ENCODE data around the gene TNRC18.
"Not testable (repeated sequence)": the region's sequence is repeated elsewhere in the genome, so short reads cannot be mapped to it uniquely, and the experiment has no call there.

The TNRC18 gene

DNA sequence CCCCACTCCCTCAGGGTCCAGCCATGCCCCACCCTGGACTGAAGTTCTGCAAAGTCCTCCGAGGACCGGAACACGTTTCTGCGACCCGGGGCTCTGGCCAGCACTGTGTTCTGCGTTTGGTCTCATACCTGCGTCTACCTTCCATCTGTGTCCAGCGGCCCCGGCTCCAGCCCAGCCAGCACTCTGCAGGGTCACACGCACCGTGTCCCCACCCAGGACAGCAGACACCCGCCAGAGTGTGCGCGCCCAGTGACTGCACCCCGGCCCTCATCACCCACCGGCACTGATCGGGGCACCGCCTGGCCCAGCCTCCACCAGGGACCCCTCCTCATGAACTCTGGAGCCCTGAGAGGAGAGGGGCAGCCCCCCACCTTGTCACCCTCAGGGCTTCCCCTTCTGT is 120.6 kb downstream of the TNRC18 start:
- H3K4me3 ChIP-seq (ENCODE audit: low read depth in 1 of 2, low read length in 2 of 2), result no peak overlapping the region
- no peak overlapping the region for H3K27ac ChIP-seq (ENCODE audit: low read depth, low read length)
- H3K4me1 ChIP-seq (ENCODE audit: insufficient read depth, low read length), result no peaks in the 10 kb centered on the region
- H3K9ac ChIP-seq (ENCODE audit: low read length), result no peak overlapping the region
- no peaks in the 10 kb centered on the region for H3K27me3 ChIP-seq (ENCODE audit: control insufficient read depth in 1 of 2, insufficient read depth in 2 of 2, low read length in 2 of 2)
- H3K9me3 ChIP-seq (ENCODE audit: low read length), result no peaks in the 10 kb centered on the region
- peaks cover 3% of the 10 kb centered on the region for H3K36me3 ChIP-seq (ENCODE audit: insufficient read depth, low read length)

DNA sequence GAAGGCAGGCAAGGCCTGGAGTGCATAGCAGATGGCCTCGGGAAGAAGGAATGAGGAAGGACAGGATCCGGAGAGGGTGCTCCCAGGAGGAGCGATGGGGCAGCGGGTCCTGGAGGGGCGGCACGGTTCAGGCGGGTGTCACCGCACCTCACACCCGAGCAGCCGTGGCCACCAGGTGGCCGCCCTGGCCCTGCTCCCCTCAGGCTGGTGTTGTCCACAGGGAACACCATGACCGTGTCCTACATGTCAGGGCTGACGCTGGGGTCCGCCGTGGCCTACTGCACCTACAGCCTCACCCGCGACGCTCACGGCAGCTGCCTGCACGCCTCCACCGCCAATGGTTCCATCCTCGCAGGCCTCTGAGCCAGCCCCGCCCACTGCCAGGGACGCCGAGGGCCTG is 121.1 kb downstream of the TNRC18 start:
- no peak overlapping the region for H3K4me3 ChIP-seq (ENCODE audit: low read depth in 1 of 2, low read length in 2 of 2)
- H3K36me3 ChIP-seq (ENCODE audit: insufficient read depth, low read length), result no peaks in the 10 kb centered on the region
- H3K27me3 ChIP-seq (ENCODE audit: control insufficient read depth in 1 of 2, insufficient read depth in 2 of 2, low read length in 2 of 2), result no peaks in the 10 kb centered on the region
- H3K9me3 ChIP-seq (ENCODE audit: low read length), result no peaks in the 10 kb centered on the region
- no peak overlapping the region for H3K27ac ChIP-seq (ENCODE audit: low read depth, low read length)
- H3K9ac ChIP-seq (ENCODE audit: low read length), result no peak overlapping the region
- no peaks in the 10 kb centered on the region for H3K4me1 ChIP-seq (ENCODE audit: insufficient read depth, low read length)

GRCh38 chr7:5300366-5300765 is 123.3 kb downstream of the TNRC18 start:
- Histone ChIP-seq H3K9me3 (ENCODE audit: low read length) (no peaks in the 10 kb centered on the region), H3K36me3 (ENCODE audit: insufficient read depth, low read length) (no peaks in the 10 kb centered on the region), H3K27ac (ENCODE audit: low read depth, low read length) (no peak overlapping the region), H3K27me3 (ENCODE audit: control insufficient read depth in 1 of 2, insufficient read depth in 2 of 2, low read length in 2 of 2) (peaks cover 0 to 7% of the 10 kb centered on the region in 2 donors), H3K4me1 (ENCODE audit: insufficient read depth, low read length) (no peaks in the 10 kb centered on the region), H3K4me3 (ENCODE audit: low read depth in 1 of 2, low read length in 2 of 2) (no peak overlapping the region), H3K9ac (ENCODE audit: low read length) (no peak overlapping the region)

- Histone ChIP-seq H3K4me3 (ENCODE audit: low read depth in 1 of 2, low read length in 2 of 2) (no peak overlapping the region), H3K27me3 (ENCODE audit: control insufficient read depth in 1 of 2, insufficient read depth in 2 of 2, low read length in 2 of 2) (peaks cover 0 to 7% of the 10 kb centered on the region in 2 donors)
Measured at GRCh38 chr7:5296611-5297226, 126.9 kb downstream of the TNRC18 start.

GRCh38 chr7:5296015-5296610 is 127.5 kb downstream of the TNRC18 start:
- Histone ChIP-seq H3K9ac (ENCODE audit: low read length) (no peak overlapping the region), H3K36me3 (ENCODE audit: insufficient read depth, low read length) (no peaks in the 10 kb centered on the region), H3K27me3 (ENCODE audit: control insufficient read depth in 1 of 2, insufficient read depth in 2 of 2, low read length in 2 of 2) (peaks cover 0 to 7% of the 10 kb centered on the region in 2 donors), H3K4me3 (ENCODE audit: low read depth in 1 of 2, low read length in 2 of 2) (no peak overlapping the region), H3K4me1 (ENCODE audit: insufficient read depth, low read length) (no peaks in the 10 kb centered on the region), H3K27ac (ENCODE audit: low read depth, low read length) (no peak overlapping the region), H3K9me3 (ENCODE audit: low read length) (no peaks in the 10 kb centered on the region)

More at GRCh38 chr7:5296611-5297226, 126.9 kb downstream of the TNRC18 start:
- Histone ChIP-seq H3K36me3 (ENCODE audit: insufficient read depth, low read length) (no peaks in the 10 kb centered on the region), H3K4me1 (ENCODE audit: insufficient read depth, low read length) (no peaks in the 10 kb centered on the region), H3K9ac (ENCODE audit: low read length) (no peak overlapping the region), H3K9me3 (ENCODE audit: low read length) (no peaks in the 10 kb centered on the region), H3K27ac (ENCODE audit: low read depth, low read length) (no peak overlapping the region)

GRCh38 chr7:5295039-5296014 is 128.3 kb downstream of the TNRC18 start:
- no peaks in the 10 kb centered on the region for H3K36me3 ChIP-seq (ENCODE audit: insufficient read depth, low read length)
- H3K27ac ChIP-seq (ENCODE audit: low read depth, low read length), result no peak overlapping the region
- no peaks in the 10 kb centered on the region for H3K9me3 ChIP-seq (ENCODE audit: low read length)
- H3K9ac ChIP-seq (ENCODE audit: low read length), result no peak overlapping the region
- peaks cover 0 to 7% of the 10 kb centered on the region in 2 donors for H3K27me3 ChIP-seq (ENCODE audit: control insufficient read depth in 1 of 2, insufficient read depth in 2 of 2, low read length in 2 of 2)
- H3K4me1 ChIP-seq (ENCODE audit: insufficient read depth, low read length), result no peaks in the 10 kb centered on the region
- no peak overlapping the region for H3K4me3 ChIP-seq (ENCODE audit: low read depth in 1 of 2, low read length in 2 of 2)

DNA sequence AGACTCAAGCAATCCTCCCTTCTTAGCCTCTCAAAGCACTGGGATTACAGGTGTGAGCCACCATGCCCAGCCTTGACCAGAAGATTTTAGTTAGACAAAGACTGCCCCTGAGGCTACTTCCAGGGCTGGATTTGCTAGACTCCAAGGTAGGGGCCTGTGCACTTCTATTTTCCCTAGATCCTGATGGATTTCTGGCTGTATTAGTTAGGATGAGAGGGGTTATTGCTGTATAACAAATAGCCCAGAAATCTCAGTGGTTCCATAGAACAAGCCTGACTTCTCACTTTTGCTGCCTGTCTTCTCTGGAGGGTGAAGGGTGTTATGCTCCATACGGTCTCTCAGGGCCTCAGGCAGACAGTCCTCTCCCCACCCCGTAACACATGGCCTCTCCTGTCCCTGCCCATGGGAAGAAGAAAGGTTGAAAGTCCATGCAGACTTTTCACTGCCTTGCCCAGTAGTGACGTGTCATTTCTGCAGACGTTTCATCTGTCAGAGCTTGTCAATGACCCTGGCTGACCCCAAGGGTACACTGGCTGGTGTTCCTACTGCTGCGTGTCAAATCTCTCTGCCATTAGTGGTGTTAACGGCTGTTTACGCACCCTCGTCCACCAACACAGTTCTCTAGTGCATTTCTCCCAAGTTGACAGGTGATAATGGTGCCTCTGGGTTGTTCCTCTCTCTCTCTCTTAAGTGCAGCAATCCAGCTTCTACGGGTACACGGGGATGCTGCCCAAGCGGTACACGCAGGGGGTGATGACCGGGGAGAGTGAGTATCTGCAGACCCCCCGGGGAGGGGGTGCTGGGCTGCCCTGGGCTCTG is 129.3 kb downstream of the TNRC18 start:
- H3K27ac ChIP-seq (ENCODE audit: low read depth, low read length), result no peak overlapping the region
- no peak overlapping the region for H3K4me3 ChIP-seq (ENCODE audit: low read depth in 1 of 2, low read length in 2 of 2)
- H3K27me3 ChIP-seq (ENCODE audit: control insufficient read depth in 1 of 2, insufficient read depth in 2 of 2, low read length in 2 of 2), result peaks cover 0 to 7% of the 10 kb centered on the region in 2 donors
- H3K36me3 ChIP-seq (ENCODE audit: insufficient read depth, low read length), result no peaks in the 10 kb centered on the region
- no peaks in the 10 kb centered on the region for H3K9me3 ChIP-seq (ENCODE audit: low read length)
- H3K9ac ChIP-seq (ENCODE audit: low read length), result no peak overlapping the region
- no peaks in the 10 kb centered on the region for H3K4me1 ChIP-seq (ENCODE audit: insufficient read depth, low read length)

DNA sequence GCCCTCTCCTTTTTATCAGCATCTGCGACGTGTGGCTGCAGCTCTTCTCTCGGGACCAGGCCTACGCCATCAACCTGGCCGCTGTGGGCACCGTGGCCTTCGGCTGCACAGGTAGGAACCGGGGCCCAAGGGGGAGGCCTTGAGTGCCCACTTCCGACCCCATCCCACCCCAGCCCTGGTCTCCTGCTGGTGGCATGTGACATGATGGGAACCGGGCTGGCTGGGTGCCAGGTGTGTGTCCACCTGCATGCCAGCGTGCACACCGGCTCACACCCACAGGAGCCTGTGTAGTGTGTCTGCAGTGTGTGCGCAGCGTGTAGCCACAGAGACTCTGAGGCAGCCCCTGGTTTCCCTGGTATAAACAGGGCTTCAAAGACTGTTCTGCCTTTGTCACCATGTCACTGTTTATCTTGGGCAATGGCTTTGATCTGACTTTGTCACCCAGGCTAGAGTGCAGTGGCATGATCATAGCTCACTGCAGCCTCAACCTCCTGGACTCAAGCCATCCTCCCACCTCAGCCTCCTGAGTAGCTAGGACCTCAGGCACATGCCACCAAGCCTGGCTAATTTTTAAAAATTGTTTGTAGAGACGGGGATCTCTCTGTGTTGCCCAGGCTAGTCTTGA is 131.8 kb downstream of the TNRC18 start:
- not testable (repeated sequence) for H3K27ac ChIP-seq (ENCODE audit: low read depth, low read length); H3K4me3 ChIP-seq (ENCODE audit: low read depth in 1 of 2, low read length in 2 of 2); H3K27me3 ChIP-seq (ENCODE audit: control insufficient read depth in 1 of 2, insufficient read depth in 2 of 2, low read length in 2 of 2); H3K36me3 ChIP-seq (ENCODE audit: insufficient read depth, low read length); H3K4me1 ChIP-seq (ENCODE audit: insufficient read depth, low read length); H3K9me3 ChIP-seq (ENCODE audit: low read length); H3K9ac ChIP-seq (ENCODE audit: low read length)

- Histone ChIP-seq H3K27ac (ENCODE audit: low read depth, low read length) (no peak overlapping the region), H3K36me3 (ENCODE audit: insufficient read depth, low read length) (no peaks in the 10 kb centered on the region), H3K4me3 (ENCODE audit: low read depth in 1 of 2, low read length in 2 of 2) (no peak overlapping the region), H3K27me3 (ENCODE audit: control insufficient read depth in 1 of 2, insufficient read depth in 2 of 2, low read length in 2 of 2) (no peaks in the 10 kb centered on the region), H3K9me3 (ENCODE audit: low read length) (no peaks in the 10 kb centered on the region), H3K4me1 (ENCODE audit: insufficient read depth, low read length) (no peaks in the 10 kb centered on the region), H3K9ac (ENCODE audit: low read length) (no peak overlapping the region)
Measured at GRCh38 chr7:5291301-5291700, 132.3 kb downstream of the TNRC18 start.

GRCh38 chr7:5289355-5289754 is 134.3 kb downstream of the TNRC18 start:
- no peaks in the 10 kb centered on the region for H3K9me3 ChIP-seq (ENCODE audit: low read length)

More at GRCh38 chr7:5289355-5289754, 134.3 kb downstream of the TNRC18 start:
- H3K36me3 ChIP-seq (ENCODE audit: insufficient read depth, low read length), result no peaks in the 10 kb centered on the region
- peaks cover 0 to 1% of the 10 kb centered on the region in 2 donors for H3K27me3 ChIP-seq (ENCODE audit: control insufficient read depth in 1 of 2, insufficient read depth in 2 of 2, low read length in 2 of 2)
- H3K4me1 ChIP-seq (ENCODE audit: insufficient read depth, low read length), result no peaks in the 10 kb centered on the region
- H3K9ac ChIP-seq (ENCODE audit: low read length), result no peak overlapping the region
- no peak overlapping the region for H3K27ac ChIP-seq (ENCODE audit: low read depth, low read length)
- H3K4me3 ChIP-seq (ENCODE audit: low read depth in 1 of 2, low read length in 2 of 2), result no peak overlapping the region
